ENCODE measurements around the gene FAM83G. TPM values are rescaled to one million over a fixed set of nuclear protein-coding genes. Genes with fewer than 3 reads are reported as not detected.
"Not testable (repeated sequence)": the region's sequence is repeated elsewhere in the genome, so short reads cannot be mapped to it uniquely, and the experiment has no call there.

FAM83G gene
- total RNA-seq, 1 experiment from 2014 or later: 38.7 TPM

- not testable (repeated sequence) for H3K79me2 ChIP-seq (ENCODE audit: insufficient read depth, low read length); H2AFZ ChIP-seq (ENCODE audit: low read length); H3K56ac ChIP-seq (ENCODE audit: insufficient read length, low read depth, low read length); H4K8ac ChIP-seq (replicated peaks; ENCODE audit: insufficient read length, low read depth, low read length); H4K20me1 ChIP-seq (ENCODE audit: control insufficient read depth, insufficient read depth, insufficient read length); H3K14ac ChIP-seq (ENCODE audit: insufficient read depth, low read length); H3K9me3 Mint-ChIP-seq; H3K23ac ChIP-seq (ENCODE audit: insufficient read length, low read depth, low read length); H3K4me2 ChIP-seq (ENCODE audit: insufficient read depth, insufficient read length, low read length); H3K23me2 ChIP-seq (ENCODE audit: insufficient read length, low read depth, low read length, poor library complexity, severe bottlenecking); H4K5ac ChIP-seq (ENCODE audit: insufficient read length, low read depth, low read length); H3K79me1 ChIP-seq (ENCODE audit: insufficient read depth, low read depth, low read length, poor library complexity, severe bottlenecking); H2BK120ac ChIP-seq (ENCODE audit: low read depth, low read length, poor library complexity, severe bottlenecking); H3K27ac ChIP-seq (ENCODE audit: insufficient read length, low read depth, low read length); H2BK15ac ChIP-seq (ENCODE audit: low read depth, low read length); H3K4me1 ChIP-seq (ENCODE audit: insufficient read depth, low read length); H3K4me3 Mint-ChIP-seq; H3K27me3 Mint-ChIP-seq (ENCODE audit: low read depth); H2BK20ac ChIP-seq (ENCODE audit: low read depth, low read length, poor library complexity, severe bottlenecking); H3K27ac Mint-ChIP-seq; H3K36me3 Mint-ChIP-seq (ENCODE audit: insufficient read depth in 1 of 3, low read depth in 3 of 3); DNase-seq; H3K27me3 ChIP-seq (ENCODE audit: insufficient read depth, low read length); H3K18ac ChIP-seq (ENCODE audit: insufficient read length, low read depth, low read length); H3K4me1 Mint-ChIP-seq; H2BK5ac ChIP-seq (ENCODE audit: insufficient read length, low read length); H2BK12ac ChIP-seq (ENCODE audit: insufficient read length, low read depth, low read length); H3T11ph ChIP-seq (ENCODE audit: low read length); H4K91ac ChIP-seq (ENCODE audit: insufficient read length, low read depth, low read length); H3K9me3 ChIP-seq (ENCODE audit: control insufficient read depth, low read depth, low read length); H2AK5ac ChIP-seq (ENCODE audit: insufficient read length, low read length); H3K9ac ChIP-seq (ENCODE audit: extremely low read depth, insufficient read length, low read length); H3K4ac ChIP-seq (ENCODE audit: low read depth, low read length)
- WGBS (ENCODE audit: extremely low coverage, insufficient read length, low lambda C conversion rate): no CpG with 5 or more reads among the region's 7 CpGs
Measured at GRCh38 chr17:19047510-19047909, 42.9 kb upstream of the FAM83G start.

GRCh38 chr17:19046782-19047375 is 42.3 kb upstream of the FAM83G start, which contains the start of gene GRAP:
TSS of gene GRAP (minus strand) at chr17:19046957. CDS start at chr17:19046926, 31 bp downstream.
- H2BK12ac ChIP-seq (ENCODE audit: insufficient read length, low read depth, low read length): not testable (repeated sequence)
- no CpG with 5 or more reads among the region's 12 CpGs for WGBS (ENCODE audit: extremely low coverage, insufficient read length, low lambda C conversion rate)

More at GRCh38 chr17:19046782-19047375, 42.3 kb upstream of the FAM83G start, which contains the start of gene GRAP:
- DNase-seq; H3K27me3 Mint-ChIP-seq (ENCODE audit: low read depth); H3K27ac Mint-ChIP-seq; H3K23me2 ChIP-seq (ENCODE audit: insufficient read length, low read depth, low read length, poor library complexity, severe bottlenecking); H2BK15ac ChIP-seq (ENCODE audit: low read depth, low read length); H3K4me1 Mint-ChIP-seq; H3K4ac ChIP-seq (ENCODE audit: low read depth, low read length); H3K18ac ChIP-seq (ENCODE audit: insufficient read length, low read depth, low read length); H3K56ac ChIP-seq (ENCODE audit: insufficient read length, low read depth, low read length); H3K23ac ChIP-seq (ENCODE audit: insufficient read length, low read depth, low read length); H3K4me3 Mint-ChIP-seq; H3K79me1 ChIP-seq (ENCODE audit: insufficient read depth, low read depth, low read length, poor library complexity, severe bottlenecking); H3K9me3 ChIP-seq (ENCODE audit: control insufficient read depth, low read depth, low read length); H4K91ac ChIP-seq (ENCODE audit: insufficient read length, low read depth, low read length); H3K79me2 ChIP-seq (ENCODE audit: insufficient read depth, low read length); H4K20me1 ChIP-seq (ENCODE audit: control insufficient read depth, insufficient read depth, insufficient read length); H3T11ph ChIP-seq (ENCODE audit: low read length); H2AK5ac ChIP-seq (ENCODE audit: insufficient read length, low read length); H3K9ac ChIP-seq (ENCODE audit: extremely low read depth, insufficient read length, low read length); H2BK120ac ChIP-seq (ENCODE audit: low read depth, low read length, poor library complexity, severe bottlenecking); H4K5ac ChIP-seq (ENCODE audit: insufficient read length, low read depth, low read length); H3K4me1 ChIP-seq (ENCODE audit: insufficient read depth, low read length); H4K8ac ChIP-seq (replicated peaks; ENCODE audit: insufficient read length, low read depth, low read length); H3K4me2 ChIP-seq (ENCODE audit: insufficient read depth, insufficient read length, low read length); H3K27me3 ChIP-seq (ENCODE audit: insufficient read depth, low read length); H2BK5ac ChIP-seq (ENCODE audit: insufficient read length, low read length); H3K36me3 Mint-ChIP-seq (ENCODE audit: insufficient read depth in 1 of 3, low read depth in 3 of 3); H2AFZ ChIP-seq (ENCODE audit: low read length); H3K9me3 Mint-ChIP-seq; H3K14ac ChIP-seq (ENCODE audit: insufficient read depth, low read length); H3K27ac ChIP-seq (ENCODE audit: insufficient read length, low read depth, low read length); H2BK20ac ChIP-seq (ENCODE audit: low read depth, low read length, poor library complexity, severe bottlenecking): not testable (repeated sequence)
